OCI-LY3 (cell line): ENCODE data around the gene AGRN.
"Not testable (repeated sequence)": the region's sequence is repeated elsewhere in the genome, so short reads cannot be mapped to it uniquely, and the experiment has no call there.

Experiments used
- EZH2phosphoT487 ChIP-seq: fragments of 200-600 bp; shearing (Covaris generic); IDR thresholded peaks from 2 replicates; pipeline ENCODE4 v1.6.1; 2018; ENCODE audit warnings: antibody characterized with exemption, mixed run types, low read depth
- TF ChIP-seq, protein P1 (sequence below): fragments of 200-600, 300-600 bp; sonication (generic); IDR thresholded peaks from 2 replicates; pipeline ENCODE4 v1.5.1; 2014; ENCODE audit warnings: antibody characterized with exemption, low read length, low read depth

- TF ChIP-seq, protein P1, sequence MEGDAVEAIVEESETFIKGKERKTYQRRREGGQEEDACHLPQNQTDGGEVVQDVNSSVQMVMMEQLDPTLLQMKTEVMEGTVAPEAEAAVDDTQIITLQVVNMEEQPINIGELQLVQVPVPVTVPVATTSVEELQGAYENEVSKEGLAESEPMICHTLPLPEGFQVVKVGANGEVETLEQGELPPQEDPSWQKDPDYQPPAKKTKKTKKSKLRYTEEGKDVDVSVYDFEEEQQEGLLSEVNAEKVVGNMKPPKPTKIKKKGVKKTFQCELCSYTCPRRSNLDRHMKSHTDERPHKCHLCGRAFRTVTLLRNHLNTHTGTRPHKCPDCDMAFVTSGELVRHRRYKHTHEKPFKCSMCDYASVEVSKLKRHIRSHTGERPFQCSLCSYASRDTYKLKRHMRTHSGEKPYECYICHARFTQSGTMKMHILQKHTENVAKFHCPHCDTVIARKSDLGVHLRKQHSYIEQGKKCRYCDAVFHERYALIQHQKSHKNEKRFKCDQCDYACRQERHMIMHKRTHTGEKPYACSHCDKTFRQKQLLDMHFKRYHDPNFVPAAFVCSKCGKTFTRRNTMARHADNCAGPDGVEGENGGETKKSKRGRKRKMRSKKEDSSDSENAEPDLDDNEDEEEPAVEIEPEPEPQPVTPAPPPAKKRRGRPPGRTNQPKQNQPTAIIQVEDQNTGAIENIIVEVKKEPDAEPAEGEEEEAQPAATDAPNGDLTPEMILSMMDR = not testable (repeated sequence)
- not testable (repeated sequence) for TF ChIP-seq EZH2phosphoT487
Measured at GRCh38 chr1:1018321-1018685, 1.6 kb upstream of the AGRN start.
